ENCODE measurements around the gene NCMAP. TPM values are rescaled to one million over a fixed set of nuclear protein-coding genes. Genes with fewer than 3 reads are reported as not detected.

The NCMAP gene
- total and polyA plus RNA-seq, 2 experiments from 2014 or later, result 0.17 to 0.23 TPM

GRCh38 chr1:24632832-24633175 lies 76.9 kb downstream of the NCMAP start:
- no peaks in the 10 kb centered on the region for H3F3A ChIP-seq (replicated peaks; ENCODE audit: low read depth)
- DNase-seq (ENCODE audit: low spot score) (no peak), ATAC-seq (no peak)
- H3K27me3 Mint-ChIP-seq (ENCODE audit: insufficient read depth, low read depth, poor library complexity), result peaks cover 6% of the 10 kb centered on the region
- no peak overlapping the region for H3K27ac Mint-ChIP-seq
- H3K27ac ChIP-seq (ENCODE audit: low read depth), result no peak overlapping the region
- no peaks in the 10 kb centered on the region; the same call in 2 of the 3 replicates for H3K9me3 Mint-ChIP-seq
- no peaks in the 10 kb centered on the region for H3K4me1 ChIP-seq (ENCODE audit: insufficient read depth)
- no peaks in the 10 kb centered on the region for H3K9me2 ChIP-seq (ENCODE audit: insufficient read depth)
- H3K4me1 Mint-ChIP-seq, result peaks cover 9% of the 10 kb centered on the region; the same call in 2 of the 3 replicates
- H3K79me2 ChIP-seq (replicated peaks; ENCODE audit: insufficient read depth), result no peaks in the 10 kb centered on the region
- H3K27me3 ChIP-seq (ENCODE audit: insufficient read depth), result no peaks in the 10 kb centered on the region
- H3K4me2 ChIP-seq, result peak overlapping the region; percentile 29; the same call in 1 of the 2 replicates
- H3K4me3 ChIP-seq, result no peak overlapping the region
- no peak overlapping the region for H2AFZ ChIP-seq
- H3K36me3 Mint-ChIP-seq (ENCODE audit: low read depth), result no peaks in the 10 kb centered on the region
- no peaks in the 10 kb centered on the region for H4K20me1 ChIP-seq (replicated peaks; ENCODE audit: insufficient read depth)
- no peaks in the 10 kb centered on the region for H3K36me3 ChIP-seq (ENCODE audit: insufficient read depth)
- TF ChIP-seq JUNB (IDR thresholded peaks at IDR 0.05; ENCODE audit: unreplicated experiment) (no peak), NANOG (IDR thresholded peaks at IDR 0.05; ENCODE audit: borderline replicate concordance) (no peak), POLR2AphosphoS5 (IDR thresholded peaks at IDR 0.05; ENCODE audit: low read depth) (no peak), CREB1 (CRISPR knock-in tag; IDR thresholded peaks at IDR 0.05; ENCODE audit: low read depth) (no peak)
- TF ChIP-seq, protein P1, sequence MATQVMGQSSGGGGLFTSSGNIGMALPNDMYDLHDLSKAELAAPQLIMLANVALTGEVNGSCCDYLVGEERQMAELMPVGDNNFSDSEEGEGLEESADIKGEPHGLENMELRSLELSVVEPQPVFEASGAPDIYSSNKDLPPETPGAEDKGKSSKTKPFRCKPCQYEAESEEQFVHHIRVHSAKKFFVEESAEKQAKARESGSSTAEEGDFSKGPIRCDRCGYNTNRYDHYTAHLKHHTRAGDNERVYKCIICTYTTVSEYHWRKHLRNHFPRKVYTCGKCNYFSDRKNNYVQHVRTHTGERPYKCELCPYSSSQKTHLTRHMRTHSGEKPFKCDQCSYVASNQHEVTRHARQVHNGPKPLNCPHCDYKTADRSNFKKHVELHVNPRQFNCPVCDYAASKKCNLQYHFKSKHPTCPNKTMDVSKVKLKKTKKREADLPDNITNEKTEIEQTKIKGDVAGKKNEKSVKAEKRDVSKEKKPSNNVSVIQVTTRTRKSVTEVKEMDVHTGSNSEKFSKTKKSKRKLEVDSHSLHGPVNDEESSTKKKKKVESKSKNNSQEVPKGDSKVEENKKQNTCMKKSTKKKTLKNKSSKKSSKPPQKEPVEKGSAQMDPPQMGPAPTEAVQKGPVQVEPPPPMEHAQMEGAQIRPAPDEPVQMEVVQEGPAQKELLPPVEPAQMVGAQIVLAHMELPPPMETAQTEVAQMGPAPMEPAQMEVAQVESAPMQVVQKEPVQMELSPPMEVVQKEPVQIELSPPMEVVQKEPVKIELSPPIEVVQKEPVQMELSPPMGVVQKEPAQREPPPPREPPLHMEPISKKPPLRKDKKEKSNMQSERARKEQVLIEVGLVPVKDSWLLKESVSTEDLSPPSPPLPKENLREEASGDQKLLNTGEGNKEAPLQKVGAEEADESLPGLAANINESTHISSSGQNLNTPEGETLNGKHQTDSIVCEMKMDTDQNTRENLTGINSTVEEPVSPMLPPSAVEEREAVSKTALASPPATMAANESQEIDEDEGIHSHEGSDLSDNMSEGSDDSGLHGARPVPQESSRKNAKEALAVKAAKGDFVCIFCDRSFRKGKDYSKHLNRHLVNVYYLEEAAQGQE (IDR thresholded peaks at IDR 0.05; ENCODE audit: unreplicated experiment), result no peak
- no peak overlapping the region for H3K4me3 Mint-ChIP-seq

DNA sequence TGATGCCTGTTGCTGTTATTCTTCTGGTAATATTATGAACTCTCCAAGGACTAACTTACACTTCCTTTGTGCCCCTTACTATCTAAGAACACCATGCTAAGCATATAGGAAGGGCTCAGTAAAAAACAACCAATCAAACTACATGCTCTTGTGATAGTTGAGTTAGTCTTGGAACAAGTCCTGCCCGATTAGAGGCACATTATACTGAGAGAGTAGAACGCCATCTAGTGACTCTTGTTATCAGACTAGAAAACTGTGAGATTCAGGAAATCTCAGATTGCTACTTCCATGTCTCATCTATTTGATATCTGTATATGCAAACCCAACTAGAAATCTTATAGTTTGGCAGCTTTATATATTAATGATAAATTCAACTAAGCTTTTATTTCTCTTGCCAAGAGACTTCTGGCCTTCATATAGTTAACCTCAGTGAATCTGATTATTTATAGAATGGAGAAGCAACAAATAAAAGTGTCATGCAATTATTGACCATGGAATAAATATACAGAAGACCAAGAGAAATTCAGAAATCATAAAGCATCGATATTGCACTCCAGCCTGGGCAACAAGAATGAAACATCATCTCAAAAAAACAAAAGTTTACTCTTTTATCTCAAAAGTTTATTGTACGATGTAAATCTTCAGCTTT lies 79.4 kb downstream of the NCMAP start:
- DNase-seq (ENCODE audit: low spot score) (peak; percentile 88), ATAC-seq (peak; percentile 93)
- H2AFZ ChIP-seq, result no peak overlapping the region
- Mint-ChIP-seq H3K27ac (no peak overlapping the region; the same call in 1 of the 2 replicates), H3K36me3 (ENCODE audit: low read depth) (no peaks in the 10 kb centered on the region), H3K4me1 (peaks cover 9% of the 10 kb centered on the region; the same call in 2 of the 3 replicates), H3K4me3 (no peak overlapping the region), H3K27me3 (ENCODE audit: insufficient read depth, low read depth, poor library complexity) (peaks cover 1% of the 10 kb centered on the region), H3K9me3 (no peaks in the 10 kb centered on the region)
- no peak overlapping the region for H3K4me3 ChIP-seq
- H3K36me3 ChIP-seq (ENCODE audit: insufficient read depth), result no peaks in the 10 kb centered on the region
- no peak overlapping the region for H3K4me2 ChIP-seq
- no peak overlapping the region for H3K27ac ChIP-seq (ENCODE audit: low read depth)
- H4K20me1 ChIP-seq (replicated peaks; ENCODE audit: insufficient read depth), result no peaks in the 10 kb centered on the region
- no peaks in the 10 kb centered on the region for H3K27me3 ChIP-seq (ENCODE audit: insufficient read depth)
- H3F3A ChIP-seq (replicated peaks; ENCODE audit: low read depth), result no peaks in the 10 kb centered on the region; the same call in 1 of the 2 replicates
- no peaks in the 10 kb centered on the region for H3K79me2 ChIP-seq (replicated peaks; ENCODE audit: insufficient read depth)
- H3K4me1 ChIP-seq (ENCODE audit: insufficient read depth), result no peaks in the 10 kb centered on the region
- no peaks in the 10 kb centered on the region for H3K9me2 ChIP-seq (ENCODE audit: insufficient read depth)
- TF ChIP-seq ZNF462 (CRISPR knock-in tag; IDR thresholded peaks at IDR 0.05) (no peak), NANOG (IDR thresholded peaks at IDR 0.05; ENCODE audit: borderline replicate concordance) (no peak), CTCF (conservative IDR thresholded peaks at IDR 0.05; ENCODE audit: low read depth in 2 of 2) (peak; percentile 78 to 86), EZH2phosphoT487 (IDR thresholded peaks at IDR 0.05; ENCODE audit: unreplicated experiment) (no peak)

All from GM23338 (cell line).